SU-DHL-6 (cell line): ENCODE data around the gene PLXND1.

Source experiments
- H2AFZ ChIP-seq: fragments of 200-600 bp; sonication (generic); 2 replicates; pipeline ENCODE4 v1.6.1; 2014; ENCODE audit warnings: low read depth, mild to moderate bottlenecking, moderate library complexity, mixed read lengths, antibody characterized with exemption, low read length; ENCODE audit not compliant: severe bottlenecking
- H3F3A ChIP-seq: fragments of 200-600 bp; shearing (Covaris generic); 2 replicates; pipeline ENCODE4 v1.6.0; 2016; ENCODE audit warnings: antibody characterized with exemption, mild to moderate bottlenecking; ENCODE audit not compliant: insufficient read depth
- H3K27ac ChIP-seq: fragments of 200-600 bp; sonication (generic); 2 replicates; pipeline ENCODE4 v1.5.1; 2016; ENCODE audit warnings: low read depth, mild to moderate bottlenecking, low read length, moderate library complexity, mixed read lengths
- H3K27me3 ChIP-seq: fragments of 200-600 bp; sonication (generic), shearing (Covaris generic); 2 replicates; pipeline ENCODE4 v1.6.0; 2014; ENCODE audit warnings: mild to moderate bottlenecking, low read length
- H3K36me3 ChIP-seq: fragments of 200-600 bp; sonication (generic); 2 replicates; pipeline ENCODE4 v1.6.1; 2014; ENCODE audit warnings: mild to moderate bottlenecking, low read length, mixed read lengths
- H3K4me2 ChIP-seq: fragments of 300-600, 200-600 bp; shearing (Covaris generic), sonication (generic); 2 replicates; pipeline ENCODE4 v1.6.0; 2014; ENCODE audit warnings: low read length, low read depth, mild to moderate bottlenecking; ENCODE audit not compliant: poor library complexity, severe bottlenecking
- H3K4me3 ChIP-seq: fragments of 200-600 bp; sonication (generic); 2 replicates; pipeline ENCODE4 v1.5.1; 2014; ENCODE audit warnings: antibody characterized with exemption, low read length, mild to moderate bottlenecking, mixed read lengths; ENCODE audit not compliant: insufficient read depth, poor library complexity, severe bottlenecking
- H3K79me2 ChIP-seq: fragments of 200-600 bp; sonication (generic); 2 replicates; pipeline ENCODE4 v1.6.1; 2014; ENCODE audit warnings: mild to moderate bottlenecking, low read length, moderate library complexity; ENCODE audit not compliant: insufficient read depth
- H3K9ac ChIP-seq: fragments of 200-600 bp; sonication (generic); 2 replicates; pipeline ENCODE4 v1.7.0; 2014; ENCODE audit warnings: mild to moderate bottlenecking, low read length
- H3K9me2 ChIP-seq: fragments of 200-600 bp; sonication (generic); replicated peaks from 2 replicates; pipeline ENCODE4 v1.6.1; 2014; ENCODE audit warnings: low read length; ENCODE audit not compliant: insufficient read depth
- H3K9me3 ChIP-seq: fragments of 200-600 bp; sonication (generic); 2 replicates; pipeline ENCODE4 v1.6.1; 2014; ENCODE audit warnings: low read length, mixed read lengths; ENCODE audit not compliant: insufficient read depth
- H4K20me1 ChIP-seq: fragments of 200-600 bp; sonication (generic); 2 replicates; pipeline ENCODE4 v1.6.1; 2014; ENCODE audit warnings: low read depth, mild to moderate bottlenecking, antibody characterized with exemption, low read length, moderate library complexity, mixed read lengths
- CTCF ChIP-seq: fragments of 200-600 bp; sonication (generic); IDR thresholded peaks from one replicate; pipeline ENCODE4 v1.5.1; 2017; ENCODE audit warnings: antibody characterized with exemption, mild to moderate bottlenecking, low read length, moderate library complexity; ENCODE audit not compliant: insufficient read depth, poor library complexity, severe bottlenecking
- EZH2phosphoT487 ChIP-seq: fragments of 200-600 bp; sonication (generic), shearing (Covaris generic); conservative IDR thresholded peaks from 2 replicates; pipeline ENCODE4 v1.6.1; 2018; ENCODE audit warnings: mild to moderate bottlenecking, antibody characterized with exemption, low read length, moderate library complexity, mixed read lengths

The PLXND1 gene

GRCh38 chr3:129591932-129592331 lies 14.5 kb downstream of the PLXND1 start:
- TF ChIP-seq CTCF: no peak
- TF ChIP-seq EZH2phosphoT487: no peak
- no peaks in the 10 kb centered on the region for H3K9me3 ChIP-seq
- H3F3A ChIP-seq: no peaks in the 10 kb centered on the region
- H2AFZ ChIP-seq: no peak overlapping the region
- H4K20me1 ChIP-seq: no peaks in the 10 kb centered on the region
- H3K27ac ChIP-seq: no peak overlapping the region
- no peaks in the 10 kb centered on the region for H3K27me3 ChIP-seq
- no peak overlapping the region for H3K9ac ChIP-seq
- no peaks in the 10 kb centered on the region for H3K79me2 ChIP-seq
- no peak overlapping the region for H3K4me3 ChIP-seq
- H3K9me2 ChIP-seq: no peaks in the 10 kb centered on the region
- H3K4me2 ChIP-seq: no peak overlapping the region
- no peaks in the 10 kb centered on the region for H3K36me3 ChIP-seq

- Histone ChIP-seq H3K9me3 (no peaks in the 10 kb centered on the region), H3K36me3 (no peaks in the 10 kb centered on the region), H3K9me2 (no peaks in the 10 kb centered on the region), H2AFZ (no peak overlapping the region), H4K20me1 (no peaks in the 10 kb centered on the region), H3K79me2 (no peaks in the 10 kb centered on the region), H3F3A (no peaks in the 10 kb centered on the region), H3K27ac (no peak overlapping the region), H3K9ac (no peak overlapping the region), H3K4me3 (no peak overlapping the region), H3K27me3 (no peaks in the 10 kb centered on the region), H3K4me2 (no peak overlapping the region)
- TF ChIP-seq EZH2phosphoT487: no peak
- TF ChIP-seq CTCF: no peak
Measured at GRCh38 chr3:129590215-129590614, 16.3 kb downstream of the PLXND1 start.

GRCh38 chr3:129587566-129588210 lies 18.8 kb downstream of the PLXND1 start:
- Histone ChIP-seq H3K36me3 (no peaks in the 10 kb centered on the region), H3K79me2 (no peaks in the 10 kb centered on the region), H3K4me2 (no peak overlapping the region), H3K9ac (no peak overlapping the region), H4K20me1 (no peaks in the 10 kb centered on the region), H3K27ac (no peak overlapping the region), H3K27me3 (no peaks in the 10 kb centered on the region), H3F3A (no peaks in the 10 kb centered on the region), H3K9me3 (no peaks in the 10 kb centered on the region), H3K4me3 (no peak overlapping the region), H3K9me2 (no peaks in the 10 kb centered on the region), H2AFZ (no peak overlapping the region)
- TF ChIP-seq EZH2phosphoT487 (no peak), CTCF (no peak)
